CD4-positive, alpha-beta T cell treated with Interleukin-1 beta for 1 hour (primary cell): Measurements from ENCODE around the gene TIMM22.

ENCODE experiments used
- DNase-seq, 2 donors: peaks; one replicate each; pipeline ENCODE4 v3.0.0-alpha.2; 2020 to 2022

TIMM22 gene

DNA sequence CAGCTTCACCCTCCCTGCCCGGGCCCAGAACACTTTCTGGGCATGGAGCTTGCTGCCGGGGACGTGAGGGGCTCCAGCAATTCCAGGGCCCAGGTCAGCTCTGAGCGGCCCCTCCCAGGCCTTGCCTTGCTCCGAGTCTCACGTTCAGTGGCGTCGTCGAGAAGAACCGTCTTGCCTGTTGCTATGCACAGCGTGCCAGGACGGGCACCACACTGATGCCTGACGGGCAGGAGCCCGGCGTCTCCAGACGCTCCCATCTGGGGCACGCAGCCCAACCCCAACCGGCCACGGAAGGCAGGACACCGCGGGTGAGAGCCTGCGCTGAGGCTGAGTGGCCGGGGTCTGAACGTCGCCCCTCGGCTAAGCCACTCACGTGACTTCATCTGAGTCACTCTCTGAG, 27.1 kb downstream of the TIMM22 start:
- no peak for DNase-seq

DNA sequence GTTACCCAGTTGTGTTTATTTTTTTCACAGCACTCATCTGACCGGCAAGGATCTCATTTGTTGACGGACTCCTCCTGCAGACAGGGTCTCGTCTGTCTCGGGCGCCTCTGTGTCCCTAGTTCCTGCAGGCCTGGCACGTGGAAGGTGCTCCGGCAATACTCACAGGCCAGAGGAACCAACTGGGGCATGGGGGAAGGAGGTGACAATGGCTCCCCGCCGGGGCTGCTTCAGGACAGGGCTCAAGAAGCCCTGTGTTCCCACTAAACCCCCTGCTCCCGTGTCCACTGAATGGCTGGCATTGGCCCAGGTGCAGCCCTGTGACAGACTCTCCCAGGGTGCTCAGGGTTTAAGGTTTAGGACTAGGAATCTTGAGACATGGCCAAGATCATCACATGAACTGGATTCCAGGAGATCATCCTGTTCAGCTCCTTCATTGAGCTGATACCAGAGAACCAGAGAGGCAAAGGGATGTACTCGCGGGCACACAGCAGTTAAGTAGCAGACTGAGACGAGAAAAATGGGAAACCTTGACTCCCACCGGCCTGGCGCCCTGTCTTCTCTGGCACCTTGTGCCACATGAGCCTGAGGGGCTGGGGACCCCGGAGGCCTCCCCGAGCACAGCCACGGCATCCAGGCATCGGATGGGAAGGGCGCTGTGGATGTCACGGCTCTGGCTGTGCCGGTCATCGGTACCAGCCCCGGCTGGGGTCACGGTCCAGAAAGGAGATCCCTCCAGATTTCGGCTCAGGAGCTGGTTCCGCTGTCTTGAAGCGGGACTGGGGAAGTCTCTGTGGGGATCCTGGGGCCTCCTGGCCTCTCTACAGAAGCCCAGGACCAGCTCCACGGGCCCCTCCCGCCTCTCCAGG, 29.0 kb downstream of the TIMM22 start:
- DNase-seq = no peak

DNA sequence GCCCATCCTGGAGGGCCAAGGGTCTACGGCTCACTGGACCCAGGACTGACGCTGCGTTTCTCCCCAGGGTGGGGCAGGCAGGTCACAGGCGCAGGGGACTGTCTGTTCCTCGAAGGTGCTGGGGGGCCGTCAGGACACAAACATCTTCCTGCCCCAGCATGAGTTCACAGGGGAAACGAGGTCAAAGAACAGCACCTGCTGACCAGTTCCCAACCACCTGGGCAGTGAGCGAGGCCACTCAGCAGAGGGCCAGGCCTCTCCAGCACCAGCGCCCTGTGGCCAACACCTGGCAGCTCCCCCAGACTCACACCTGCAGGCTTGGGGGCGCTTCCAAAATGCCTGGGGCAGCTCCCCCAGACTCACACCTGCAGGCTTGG, 29.7 kb downstream of the TIMM22 start:
- DNase-seq = no peak

DNA sequence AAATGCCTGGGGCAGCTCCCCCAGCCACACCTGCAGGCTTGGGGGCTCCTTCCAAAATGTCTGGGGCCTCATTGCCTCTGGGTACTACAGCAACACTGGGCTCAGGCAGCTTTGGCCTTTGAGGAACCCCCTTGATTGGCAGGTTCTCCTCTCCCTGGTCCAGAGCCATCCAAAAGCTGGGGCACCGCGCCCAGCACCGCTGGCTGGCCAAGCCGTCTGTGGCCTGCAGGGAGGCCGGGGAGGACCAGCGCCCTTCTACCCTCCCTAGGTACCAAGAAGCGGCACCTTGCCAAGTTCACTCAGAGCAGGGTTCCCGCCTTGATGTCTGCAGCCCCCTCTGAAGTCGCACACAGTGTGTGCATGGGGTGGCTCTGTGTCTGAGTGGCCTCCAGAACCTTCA, 30.1 kb downstream of the TIMM22 start:
- no peak for DNase-seq

DNA sequence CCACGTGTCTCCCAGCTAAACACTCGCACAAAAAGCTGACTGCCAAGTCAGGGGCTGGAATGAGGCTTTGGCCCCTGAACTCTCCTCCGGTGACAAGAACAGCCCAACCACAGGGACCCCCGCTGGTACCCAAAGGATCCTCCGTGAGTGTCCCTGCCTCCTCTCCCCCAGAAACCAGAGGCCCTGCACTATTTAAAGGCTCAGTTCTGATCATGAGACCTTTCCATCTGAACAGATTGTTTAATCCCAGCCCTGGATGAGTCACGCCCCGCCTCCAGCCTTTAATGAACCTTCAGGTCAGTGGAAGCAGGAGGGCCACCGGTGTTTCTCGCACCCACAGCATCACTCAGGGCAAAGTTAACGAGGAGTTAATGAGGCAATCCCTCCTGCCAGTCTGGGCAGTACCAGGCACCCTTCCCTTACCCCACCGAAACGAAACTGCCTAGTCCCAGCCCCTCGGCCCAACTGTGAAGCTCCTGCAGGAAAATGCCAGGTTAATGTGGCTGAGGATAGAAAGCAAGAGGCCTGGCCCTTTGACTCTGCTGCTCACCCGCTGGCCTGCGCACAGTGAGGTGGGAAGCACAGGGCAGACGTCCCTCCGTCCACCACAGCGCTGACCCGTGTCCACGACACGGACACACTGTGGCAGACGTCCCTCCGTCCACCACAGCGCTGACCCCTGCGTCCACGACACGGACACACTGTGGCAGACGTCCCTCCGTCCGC, 32.4 kb downstream of the TIMM22 start:
- no peak for DNase-seq

DNA sequence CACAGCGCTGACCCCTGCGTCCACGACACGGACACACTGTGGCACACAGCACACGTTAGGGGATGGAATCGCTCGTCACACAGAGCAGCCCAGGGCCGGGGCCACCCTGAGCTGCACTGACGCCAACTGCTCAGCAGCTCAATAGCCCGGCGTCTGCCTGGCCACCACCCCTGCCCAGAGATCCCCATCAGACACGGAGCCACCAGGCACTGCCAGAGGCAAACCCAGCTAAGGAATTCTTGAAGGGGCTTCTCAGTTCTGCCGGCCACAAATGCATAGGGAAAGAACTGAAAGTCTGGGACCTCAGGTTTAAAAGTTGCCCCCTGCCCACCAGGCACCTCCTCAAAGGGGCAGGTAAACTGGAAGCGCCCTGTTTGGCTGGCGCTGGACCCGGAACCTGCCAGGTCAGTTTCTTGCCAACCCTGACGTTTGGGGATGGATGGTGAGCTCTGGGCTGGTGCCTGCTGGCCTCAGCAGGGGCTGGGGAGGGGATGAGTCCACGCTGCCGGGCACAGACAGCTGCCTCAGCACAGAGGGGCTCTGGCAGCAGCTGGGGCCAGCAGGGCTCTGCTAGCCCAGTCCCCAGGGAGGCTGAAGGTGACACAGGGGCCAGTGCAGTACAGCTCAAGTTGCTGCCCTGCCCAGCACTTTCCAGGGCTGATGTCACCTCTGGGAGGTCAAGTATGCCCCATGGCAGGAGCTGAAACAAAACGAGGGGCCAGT, 33.2 kb downstream of the TIMM22 start:
- DNase-seq = no peak

DNA sequence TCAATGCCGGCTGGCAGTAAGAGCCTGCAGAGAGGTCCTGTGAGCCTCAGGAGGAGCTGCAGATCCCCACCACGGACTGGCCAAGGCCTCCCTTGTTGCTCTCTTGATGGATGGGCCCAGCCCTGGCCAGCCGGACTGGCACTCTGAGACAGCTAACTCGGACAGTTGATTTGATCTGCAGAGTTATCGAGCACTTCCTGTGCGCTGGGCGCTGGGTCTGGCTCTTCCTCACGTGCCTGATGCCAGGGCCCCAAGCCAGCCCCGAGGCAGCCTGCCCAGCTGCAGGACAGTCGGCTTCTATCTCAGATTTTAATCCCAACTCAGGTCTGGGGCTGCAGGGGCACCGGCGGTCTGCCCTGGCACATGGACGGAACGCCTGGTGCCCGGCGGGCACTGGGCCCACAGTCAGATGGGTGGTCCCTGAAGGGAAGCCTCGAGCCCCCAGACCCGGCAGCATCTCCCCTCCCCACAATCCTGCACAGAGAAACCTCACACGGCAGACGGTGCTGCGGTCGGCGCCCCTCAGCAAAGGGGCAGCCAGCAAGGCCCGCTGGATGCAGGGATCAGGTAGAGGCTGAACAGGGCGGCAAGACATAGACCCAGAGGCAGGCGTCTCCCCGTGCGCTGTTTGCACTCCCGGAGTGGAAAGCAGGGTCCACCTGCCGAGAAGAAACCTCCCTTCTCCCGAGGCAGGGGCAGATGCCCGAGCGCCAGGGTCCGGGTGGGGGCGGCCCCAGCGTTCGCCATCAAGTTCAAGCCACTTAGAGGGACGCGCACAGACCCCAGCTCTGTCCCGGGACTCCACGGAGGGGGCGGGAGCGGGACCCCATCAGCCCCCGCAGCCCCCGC, 34.0 kb downstream of the TIMM22 start:
- DNase-seq = no peak

DNA sequence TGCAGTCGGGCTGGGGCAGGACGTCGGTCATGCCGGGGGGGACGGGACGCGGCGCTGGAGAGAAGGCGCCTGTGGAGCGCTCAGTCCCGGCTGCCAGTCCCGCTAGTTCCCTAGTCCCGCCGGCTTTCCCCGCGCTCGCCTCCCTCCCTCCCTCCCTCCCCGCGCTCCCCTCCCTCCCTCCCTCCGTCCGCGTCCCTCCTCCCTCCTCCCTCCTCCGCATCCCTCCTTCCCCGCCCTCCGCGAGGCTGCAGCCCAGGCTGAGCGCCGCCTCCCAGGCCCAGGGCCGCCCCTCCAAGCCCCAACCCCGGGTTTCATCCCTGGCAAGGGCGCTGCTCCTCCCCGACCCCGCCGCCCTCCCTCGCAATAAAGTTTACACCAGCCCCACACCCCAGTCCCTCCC, 34.8 kb downstream of the TIMM22 start:
- DNase-seq = no peak

DNA sequence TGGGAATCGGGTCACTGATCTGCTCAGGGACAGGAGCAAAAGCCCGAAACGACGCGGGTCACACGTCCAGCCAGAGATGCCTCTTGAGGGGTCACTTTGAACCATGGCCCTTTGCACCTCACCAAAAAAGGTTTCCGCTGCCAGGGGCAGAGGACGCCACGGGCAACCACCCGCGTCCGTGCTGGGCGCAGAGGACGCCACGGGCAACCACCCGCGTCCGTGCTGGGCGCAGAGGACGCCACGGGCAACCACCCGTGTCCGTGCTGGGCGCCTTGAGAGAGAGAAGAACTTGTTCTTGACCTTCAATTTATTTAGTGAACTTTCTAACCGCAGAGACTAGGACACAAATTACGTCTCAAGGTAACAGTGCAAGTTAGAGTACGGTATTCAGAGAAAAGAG, 35.5 kb downstream of the TIMM22 start:
- no peak for DNase-seq

DNA sequence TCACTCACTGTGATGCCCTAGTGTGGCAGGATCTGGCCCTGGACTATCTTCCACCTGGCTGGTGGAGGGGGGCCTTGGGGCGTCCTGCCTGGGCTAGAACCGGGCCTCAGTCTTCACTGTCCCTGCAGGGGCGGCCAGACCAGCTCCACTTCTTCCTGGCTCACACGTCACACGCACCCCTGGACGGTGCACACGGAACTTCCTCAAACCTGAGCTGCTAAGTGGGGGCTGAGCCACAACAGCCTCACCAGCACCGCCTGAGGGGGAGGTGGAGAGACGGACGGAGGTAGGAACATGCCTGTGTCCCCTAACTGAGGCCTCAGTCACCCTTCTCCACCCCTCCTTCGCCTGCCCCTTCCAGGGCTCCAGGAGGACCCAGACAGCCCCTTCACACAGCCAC, 36.6 kb downstream of the TIMM22 start:
- no peak for DNase-seq

DNA sequence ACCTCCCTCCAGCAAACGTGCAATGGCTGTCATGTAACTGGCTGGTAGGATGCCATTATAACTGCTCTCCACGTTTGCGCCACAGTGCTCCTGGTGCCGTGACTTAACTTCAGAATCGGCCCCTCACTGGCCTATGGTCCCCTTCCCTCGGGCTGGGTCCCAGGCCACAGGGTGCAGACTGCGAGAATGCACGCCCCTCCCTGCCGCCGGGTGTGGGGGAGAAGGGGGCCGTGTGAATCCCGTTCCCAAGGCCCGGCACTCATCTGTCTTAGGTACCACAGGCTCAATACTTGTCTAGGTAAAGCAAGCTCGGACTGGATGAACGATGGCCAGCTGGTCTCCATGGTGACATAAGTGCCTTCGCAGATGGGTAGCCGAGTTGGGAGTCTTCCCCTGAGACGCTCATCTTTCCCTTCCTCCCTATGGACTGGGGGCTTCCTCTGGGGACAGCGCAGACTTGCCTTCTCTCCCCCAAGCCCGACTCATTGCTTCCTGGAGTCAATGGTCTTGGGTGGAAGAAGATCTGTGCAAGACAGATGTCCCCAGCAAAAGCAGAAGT, 37.8 kb downstream of the TIMM22 start:
- DNase-seq = no peak

DNA sequence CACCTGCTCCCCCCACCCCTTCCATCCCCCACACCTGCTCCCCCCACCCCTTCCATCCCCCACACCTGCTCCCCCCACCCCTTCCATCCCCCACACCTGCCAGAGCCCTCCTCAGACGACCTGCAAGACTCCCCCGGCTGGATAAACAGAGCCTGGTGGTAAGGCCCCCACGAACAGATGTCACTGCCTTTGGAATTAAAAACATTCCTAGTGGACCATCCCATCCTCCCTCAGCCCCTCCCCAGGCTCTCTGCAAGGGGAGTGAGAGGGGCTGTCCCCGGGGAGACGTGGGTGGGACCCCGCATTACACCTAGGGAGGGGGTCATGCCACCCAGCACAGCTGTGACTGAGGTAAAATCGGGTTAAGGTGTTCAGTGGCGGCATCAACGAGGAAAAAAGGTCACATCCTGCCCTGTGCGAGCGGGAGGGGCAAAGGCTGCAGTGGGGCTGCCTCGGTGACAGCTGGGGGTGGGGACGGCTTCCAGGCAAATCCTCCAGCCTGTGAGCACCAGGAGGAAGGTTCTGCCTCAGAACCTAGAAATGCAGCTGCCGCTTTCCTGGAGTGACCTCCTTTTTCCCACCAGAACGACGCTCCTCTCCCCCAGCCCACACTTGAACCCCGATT, 38.7 kb downstream of the TIMM22 start:
- DNase-seq = no peak

DNA sequence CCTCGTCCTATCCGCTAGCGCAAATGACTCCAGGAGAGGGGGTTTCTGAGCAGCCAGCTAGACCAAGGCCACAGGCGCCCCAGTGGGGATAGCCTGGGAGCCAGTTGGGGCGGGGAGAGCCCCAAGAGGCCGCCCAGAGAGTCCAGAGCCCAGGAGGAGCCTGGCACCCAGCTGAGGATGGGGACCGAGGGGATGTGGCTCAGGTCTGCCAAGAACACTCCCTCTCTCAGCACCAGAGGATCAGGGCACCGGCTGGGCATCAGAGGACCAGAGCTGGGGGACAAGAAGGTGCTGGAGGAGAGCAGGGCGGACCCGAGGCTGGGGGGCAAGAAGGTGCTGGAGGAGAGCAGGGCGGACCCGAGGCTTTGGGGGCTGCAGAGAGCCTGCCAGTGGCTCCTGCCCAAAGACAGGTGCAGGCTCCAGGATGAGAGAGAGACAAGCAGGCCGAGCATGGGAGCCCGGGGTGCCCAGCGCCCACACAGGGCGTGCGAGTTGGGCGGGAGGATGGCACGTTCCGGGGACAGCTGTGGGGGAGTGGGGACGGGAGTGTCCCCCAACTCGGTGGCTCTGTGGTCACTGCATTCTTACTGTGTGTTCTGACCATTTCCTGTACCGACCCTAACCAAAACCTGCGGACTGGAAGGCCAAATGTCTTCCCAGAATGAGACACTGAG, 39.4 kb downstream of the TIMM22 start:
- no peak for DNase-seq

DNA sequence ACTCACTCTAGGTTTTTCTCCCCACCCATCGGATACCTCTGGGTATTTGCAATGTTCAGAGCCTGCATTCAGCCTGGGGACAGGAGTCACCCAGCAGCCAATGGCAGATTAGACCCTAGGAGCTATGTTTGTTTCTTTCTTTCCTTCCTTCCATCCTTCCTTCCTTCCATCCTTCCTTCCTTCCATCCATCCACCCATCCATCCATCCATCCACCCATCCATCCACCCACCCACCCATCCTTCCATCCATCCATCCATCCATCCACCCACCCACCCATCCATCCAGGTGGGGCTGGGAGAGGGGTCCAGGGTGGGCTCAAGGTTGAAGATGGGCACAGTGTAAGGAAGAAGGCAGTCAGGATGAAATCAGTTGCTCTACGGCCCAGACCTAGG, 39.9 kb downstream of the TIMM22 start:
- DNase-seq = no peak

DNA sequence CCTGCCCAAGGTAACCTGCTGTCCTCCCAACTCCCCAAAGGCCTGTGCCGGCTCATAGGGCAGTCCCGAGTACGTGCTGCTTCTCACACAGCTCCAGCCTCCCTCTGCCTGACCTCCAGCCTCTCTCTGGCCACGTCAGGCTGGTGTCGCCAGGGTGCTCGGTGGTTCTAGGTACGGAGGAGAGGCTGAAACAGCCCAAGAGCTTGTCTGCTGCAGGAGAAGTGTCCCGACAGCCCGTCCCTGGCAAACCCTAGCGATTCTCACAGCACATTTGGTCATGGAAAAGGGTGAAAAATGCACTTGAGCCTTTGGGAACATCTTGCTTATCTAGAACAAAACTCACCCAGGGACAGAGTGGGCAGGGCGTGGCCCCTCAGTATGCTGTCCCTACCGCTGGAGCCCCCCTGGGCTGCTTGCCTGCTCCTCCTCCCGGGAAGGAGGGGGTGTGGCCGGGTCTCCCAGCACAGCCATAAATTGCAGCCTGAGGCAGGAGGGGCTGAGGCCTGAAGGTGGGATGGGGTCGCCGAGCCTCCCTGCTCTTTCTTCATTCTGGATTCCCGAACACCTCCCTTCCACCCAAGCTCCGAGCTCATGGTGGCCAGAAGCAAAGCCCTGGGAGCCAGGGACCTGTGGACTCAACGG, 40.4 kb downstream of the TIMM22 start:
- no peak for DNase-seq

DNA sequence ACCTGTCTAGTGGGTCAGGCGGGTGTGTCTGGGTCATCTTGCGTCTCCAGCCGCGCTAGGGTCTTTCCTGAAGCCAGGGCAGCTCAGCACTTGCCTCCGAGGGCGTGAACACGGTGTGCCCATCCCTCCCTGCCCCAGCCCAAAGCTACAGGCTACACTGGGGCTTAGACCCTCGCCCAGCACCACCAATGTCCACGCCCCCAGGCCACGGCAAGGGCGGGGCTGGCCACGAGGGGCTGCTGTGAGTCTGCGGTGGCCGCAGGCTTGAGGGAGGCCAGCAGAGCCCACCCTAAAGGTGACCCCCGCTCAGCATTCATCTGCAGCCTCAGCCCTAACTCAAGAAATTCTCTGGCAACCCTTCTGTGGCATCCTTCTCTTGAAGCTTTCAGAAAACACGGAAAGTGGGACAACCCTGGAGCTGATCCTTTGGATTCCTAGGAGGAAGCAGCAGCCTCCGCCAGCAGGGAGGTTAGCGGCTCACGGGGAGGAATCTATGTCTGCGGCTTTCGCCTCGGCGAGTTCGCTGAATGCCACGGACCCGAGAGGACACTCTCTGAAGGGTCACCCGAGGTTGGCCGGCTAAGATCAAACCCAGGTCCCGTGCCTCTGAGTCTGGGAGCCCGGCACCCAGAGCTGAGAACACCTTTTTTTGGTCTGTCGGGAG, 41.7 kb downstream of the TIMM22 start:
- DNase-seq = no peak

DNA sequence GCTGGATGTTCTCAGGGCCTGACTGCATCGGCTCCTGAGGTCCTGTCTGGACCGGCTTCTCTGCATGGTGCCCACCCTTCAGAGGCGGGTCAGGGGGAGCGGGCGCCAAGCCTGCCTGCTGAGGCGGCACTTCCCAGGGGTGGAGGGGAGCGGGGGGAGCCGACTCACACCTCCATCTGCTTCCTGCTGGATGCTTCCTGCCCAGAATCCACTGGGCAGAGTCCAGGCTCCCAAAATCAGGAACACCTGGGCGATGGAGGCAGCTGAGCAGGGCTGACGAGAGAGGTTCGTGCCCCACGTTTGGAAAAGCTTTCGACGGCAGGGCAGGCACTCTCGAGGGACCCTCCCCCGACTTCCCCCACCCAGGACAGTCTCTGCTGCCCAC, 42.2 kb downstream of the TIMM22 start:
- no peak for DNase-seq

DNA sequence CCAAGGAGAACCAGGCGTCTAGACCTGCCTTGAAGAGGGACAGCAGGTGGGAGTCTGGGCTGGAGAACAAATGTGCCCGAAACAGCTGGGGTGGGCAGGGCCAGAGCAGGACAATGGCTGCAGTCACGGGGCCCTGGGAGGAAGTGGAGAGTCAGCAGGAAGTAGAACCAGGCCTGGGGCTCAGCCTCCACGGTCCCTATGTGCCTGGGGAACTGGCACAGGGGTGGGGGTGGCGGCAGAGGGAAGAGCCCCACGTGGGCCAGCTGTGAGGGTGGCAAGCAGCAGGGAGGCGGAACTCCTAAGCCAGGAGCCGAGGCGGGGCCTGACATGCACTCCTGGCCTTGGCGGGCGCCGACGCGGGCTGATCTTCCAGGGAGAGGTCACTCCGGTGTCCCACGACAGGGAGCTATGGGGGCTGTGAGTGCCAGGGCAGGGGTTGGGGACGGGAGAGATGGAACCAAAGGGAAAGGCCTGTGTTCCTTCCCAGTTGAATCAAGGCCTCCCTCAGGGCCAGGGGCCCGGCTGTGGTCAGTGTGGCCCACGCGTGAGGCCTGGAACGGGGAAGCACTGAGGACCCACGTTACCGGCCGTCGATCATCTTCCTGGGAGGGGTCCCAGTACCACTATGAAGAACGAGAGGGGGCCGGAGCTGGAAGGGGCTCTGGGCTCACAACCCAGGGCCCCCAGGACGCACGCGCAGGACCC, 42.7 kb downstream of the TIMM22 start:
- peak; percentile 20 to 81 for DNase-seq

DNA sequence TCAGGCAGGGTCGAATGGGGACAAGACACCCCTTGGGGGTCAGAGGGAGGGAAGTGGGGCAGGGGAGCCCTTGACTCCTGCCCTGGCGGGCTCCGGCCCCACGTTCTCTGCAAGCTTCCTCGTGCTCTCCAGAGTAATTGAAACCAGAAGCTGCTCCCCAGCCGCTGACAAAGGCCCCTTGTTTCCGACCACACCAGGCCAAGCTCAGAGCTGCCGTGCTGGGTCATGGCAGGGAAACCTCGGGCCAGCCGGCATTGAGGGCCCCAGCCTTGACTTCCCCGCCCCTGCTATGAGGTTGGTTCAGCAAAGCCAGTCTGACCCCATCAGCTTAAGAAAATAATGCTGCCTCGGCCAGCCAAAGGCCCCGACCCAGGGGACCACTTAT, 43.3 kb downstream of the TIMM22 start:
- no peak for DNase-seq

DNA sequence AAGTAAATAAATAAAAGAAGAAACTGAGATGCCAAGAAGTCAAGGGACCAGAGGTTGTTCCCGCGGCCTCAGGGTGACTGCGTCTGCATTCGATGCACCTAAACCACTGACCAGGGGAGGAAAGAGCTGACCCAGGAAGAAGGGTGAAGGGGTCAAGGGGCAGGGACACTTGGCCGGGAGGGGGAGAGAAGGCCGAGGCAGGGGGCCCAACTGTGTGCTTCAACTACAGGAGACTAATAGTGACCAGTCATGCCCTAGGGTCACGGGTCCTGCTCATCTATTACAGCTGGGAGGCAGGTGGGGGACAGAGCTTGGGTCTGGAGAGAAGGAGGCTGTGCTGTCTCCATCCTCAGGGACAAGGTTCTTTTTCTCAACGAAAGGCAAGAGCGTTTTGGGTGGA, 44.8 kb downstream of the TIMM22 start:
- no peak for DNase-seq
